ENCODE results near the gene RRN3. TPM values are rescaled to one million over a fixed set of nuclear protein-coding genes. Genes with fewer than 3 reads are reported as not detected.
"Not testable (repeated sequence)": the region's sequence is repeated elsewhere in the genome, so short reads cannot be mapped to it uniquely, and the experiment has no call there.

The RRN3 gene
- total RNA-seq, 4 donors from 2014 or later, result 20.0 to 30.1 (median 23.5) TPM

DNA sequence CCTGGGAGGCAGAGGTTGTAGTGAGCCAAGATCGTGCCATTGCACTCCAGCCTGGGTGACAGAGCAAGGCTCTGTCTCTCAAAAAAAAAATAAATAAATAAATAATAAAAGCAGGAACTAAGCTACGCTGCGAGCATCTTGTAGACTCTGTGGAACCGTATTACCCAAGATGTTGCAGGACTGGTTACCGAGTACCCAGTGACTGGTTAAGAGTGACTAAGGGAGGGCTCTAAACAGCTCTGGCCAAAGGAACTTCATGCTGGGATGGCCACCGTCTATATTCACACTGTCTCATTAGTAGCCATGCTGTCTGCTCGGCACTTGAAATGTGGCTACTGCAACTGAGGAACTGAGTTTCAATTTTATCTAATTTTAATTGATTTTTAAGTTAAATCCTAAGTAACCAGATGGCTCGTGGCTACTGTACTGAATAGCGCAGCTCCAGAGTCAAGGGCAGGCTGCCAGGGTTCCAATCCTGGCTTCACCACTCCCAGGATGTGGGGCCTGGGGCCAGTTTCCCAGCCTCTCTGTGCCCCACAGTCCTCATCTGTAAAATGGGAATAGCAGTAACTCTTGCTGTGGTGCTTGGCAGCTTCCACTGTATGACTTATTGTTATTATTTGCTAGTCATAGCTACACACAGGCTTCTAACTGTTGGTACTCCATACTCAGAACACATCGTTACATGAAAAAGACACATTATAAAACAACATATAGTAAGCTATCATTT, 41.2 kb downstream of the RRN3 start:
- no peak for DNase-seq (ENCODE audit: low spot score in 2 of 2)
- Histone ChIP-seq H3K9me3 (no peaks in the 10 kb centered on the region), H3K27ac (no peak overlapping the region), H3K27me3 (no peaks in the 10 kb centered on the region), H3K4me3 (no peak overlapping the region), H3K36me3 (no peaks in the 10 kb centered on the region), H3K4me1 (peaks cover 41% of the 10 kb centered on the region)
- WGBS, result 62% methylated on average over 10 of the region's 10 CpGs
- TF ChIP-seq, protein P1, sequence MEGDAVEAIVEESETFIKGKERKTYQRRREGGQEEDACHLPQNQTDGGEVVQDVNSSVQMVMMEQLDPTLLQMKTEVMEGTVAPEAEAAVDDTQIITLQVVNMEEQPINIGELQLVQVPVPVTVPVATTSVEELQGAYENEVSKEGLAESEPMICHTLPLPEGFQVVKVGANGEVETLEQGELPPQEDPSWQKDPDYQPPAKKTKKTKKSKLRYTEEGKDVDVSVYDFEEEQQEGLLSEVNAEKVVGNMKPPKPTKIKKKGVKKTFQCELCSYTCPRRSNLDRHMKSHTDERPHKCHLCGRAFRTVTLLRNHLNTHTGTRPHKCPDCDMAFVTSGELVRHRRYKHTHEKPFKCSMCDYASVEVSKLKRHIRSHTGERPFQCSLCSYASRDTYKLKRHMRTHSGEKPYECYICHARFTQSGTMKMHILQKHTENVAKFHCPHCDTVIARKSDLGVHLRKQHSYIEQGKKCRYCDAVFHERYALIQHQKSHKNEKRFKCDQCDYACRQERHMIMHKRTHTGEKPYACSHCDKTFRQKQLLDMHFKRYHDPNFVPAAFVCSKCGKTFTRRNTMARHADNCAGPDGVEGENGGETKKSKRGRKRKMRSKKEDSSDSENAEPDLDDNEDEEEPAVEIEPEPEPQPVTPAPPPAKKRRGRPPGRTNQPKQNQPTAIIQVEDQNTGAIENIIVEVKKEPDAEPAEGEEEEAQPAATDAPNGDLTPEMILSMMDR (IDR thresholded peaks at IDR 0.05), result no peak
- TF ChIP-seq POLR2AphosphoS5 (IDR thresholded peaks at IDR 0.05) (no peak), EP300 (IDR thresholded peaks at IDR 0.05) (no peak), POLR2A (IDR thresholded peaks at IDR 0.05) (no peak)

DNA sequence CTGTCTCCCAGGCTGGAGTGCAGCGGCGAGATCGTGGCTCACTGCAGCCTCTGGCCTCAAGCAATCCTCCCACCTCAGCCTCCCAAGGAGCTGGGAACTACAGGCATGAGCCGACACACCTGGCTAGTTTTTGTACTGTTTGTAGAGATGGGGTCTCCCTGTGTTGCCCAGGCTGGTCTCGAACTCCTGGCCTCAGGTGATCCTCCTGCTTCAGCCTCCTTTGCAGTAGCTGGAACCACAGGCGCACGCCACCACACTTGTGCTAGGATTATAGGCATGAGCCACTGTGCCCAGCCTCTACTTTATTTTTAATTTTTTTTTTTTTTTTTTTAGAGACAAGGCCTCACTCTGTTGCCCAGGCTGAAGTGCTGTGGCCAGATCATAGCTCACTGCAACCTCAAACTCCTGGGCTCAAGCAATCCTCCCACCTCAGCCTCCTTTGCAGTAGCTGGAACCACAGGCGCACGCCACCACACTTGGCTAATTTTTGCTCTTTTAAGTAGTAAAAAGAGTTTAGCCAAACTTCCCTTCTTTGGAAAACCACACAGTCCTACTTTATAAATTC, 42.6 kb downstream of the RRN3 start:
- no peak overlapping the region for H3K4me3 ChIP-seq
- TF ChIP-seq POLR2AphosphoS5 (IDR thresholded peaks at IDR 0.05) (no peak), POLR2A (IDR thresholded peaks at IDR 0.05) (no peak), EP300 (IDR thresholded peaks at IDR 0.05) (no peak)
- TF ChIP-seq, protein P1 (IDR thresholded peaks at IDR 0.05), result no peak
- DNase-seq (ENCODE audit: low spot score in 2 of 2), result no peak
- 94% methylated on average over 9 of the region's 9 CpGs for WGBS
- no peaks in the 10 kb centered on the region for H3K9me3 ChIP-seq
- peaks cover 33% of the 10 kb centered on the region for H3K4me1 ChIP-seq
- peaks cover 12% of the 10 kb centered on the region for H3K36me3 ChIP-seq
- no peaks in the 10 kb centered on the region for H3K27me3 ChIP-seq
- H3K27ac ChIP-seq, result no peak overlapping the region

DNA sequence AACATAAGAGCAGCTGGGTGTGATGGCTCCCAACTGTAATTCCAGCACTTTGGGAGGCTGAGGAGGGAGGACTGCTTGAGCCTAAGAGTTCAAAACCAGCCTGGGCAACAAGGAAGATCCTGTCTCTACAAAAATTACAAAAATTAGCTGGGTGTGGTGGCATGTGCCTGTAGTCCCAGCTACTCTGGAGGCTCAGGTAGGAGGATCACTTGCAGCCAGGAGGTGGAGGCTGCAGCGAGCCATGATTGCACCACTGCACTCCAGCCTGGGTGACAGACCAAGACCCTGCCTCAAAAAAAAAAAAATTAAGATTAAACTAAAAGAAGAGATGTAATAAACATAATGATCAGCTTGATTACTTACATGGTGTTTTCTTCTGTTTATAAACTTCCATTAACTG, 43.6 kb downstream of the RRN3 start:
- Histone ChIP-seq H3K4me1 (peaks cover 32% of the 10 kb centered on the region), H3K36me3 (peaks cover 21% of the 10 kb centered on the region)
- not testable (repeated sequence) for H3K9me3 ChIP-seq; H3K27me3 ChIP-seq; DNase-seq (ENCODE audit: low spot score in 2 of 2); H3K4me3 ChIP-seq; H3K27ac ChIP-seq
- WGBS, result 100% methylated on average over 1 of the region's 1 CpG

DNA sequence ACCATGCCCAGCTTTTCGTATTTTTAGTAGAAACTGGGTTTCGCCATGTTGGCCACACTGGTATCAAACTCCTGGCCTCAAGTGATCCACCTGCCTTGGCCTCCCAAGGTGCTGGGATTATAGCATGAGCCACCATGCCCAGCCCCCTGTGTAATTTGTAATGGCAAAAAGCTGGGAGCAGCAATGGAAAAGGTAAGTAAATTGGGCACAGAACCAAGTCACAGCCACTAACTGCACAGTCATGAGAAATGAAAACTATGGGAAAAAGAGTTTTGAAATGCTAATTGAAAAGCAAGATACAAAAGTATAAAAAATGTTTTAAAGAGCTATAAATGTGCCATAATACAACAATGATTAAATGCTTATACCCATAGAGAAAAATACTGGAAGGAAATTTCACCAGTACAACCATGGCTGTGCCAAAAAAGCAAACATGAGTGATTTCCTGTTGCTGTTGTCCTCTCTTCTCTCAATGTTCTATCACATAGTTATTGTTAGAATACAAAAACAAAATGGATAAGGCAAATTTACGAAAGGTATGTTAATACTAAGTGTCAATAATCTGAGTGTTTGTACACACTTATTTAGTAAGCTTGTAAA, 44.4 kb downstream of the RRN3 start:
- Histone ChIP-seq H3K4me1 (peaks cover 28% of the 10 kb centered on the region), H3K27me3 (no peaks in the 10 kb centered on the region), H3K4me3 (no peak overlapping the region), H3K9me3 (no peaks in the 10 kb centered on the region), H3K36me3 (peaks cover 21% of the 10 kb centered on the region), H3K27ac (no peak overlapping the region)
- DNase-seq (ENCODE audit: low spot score in 2 of 2), result no peak
- WGBS, result 87% methylated on average over 3 of the region's 3 CpGs
- TF ChIP-seq EP300 (IDR thresholded peaks at IDR 0.05) (no peak), POLR2AphosphoS5 (IDR thresholded peaks at IDR 0.05) (no peak), POLR2A (IDR thresholded peaks at IDR 0.05) (no peak)
- TF ChIP-seq, protein P1 (IDR thresholded peaks at IDR 0.05), result no peak

DNA sequence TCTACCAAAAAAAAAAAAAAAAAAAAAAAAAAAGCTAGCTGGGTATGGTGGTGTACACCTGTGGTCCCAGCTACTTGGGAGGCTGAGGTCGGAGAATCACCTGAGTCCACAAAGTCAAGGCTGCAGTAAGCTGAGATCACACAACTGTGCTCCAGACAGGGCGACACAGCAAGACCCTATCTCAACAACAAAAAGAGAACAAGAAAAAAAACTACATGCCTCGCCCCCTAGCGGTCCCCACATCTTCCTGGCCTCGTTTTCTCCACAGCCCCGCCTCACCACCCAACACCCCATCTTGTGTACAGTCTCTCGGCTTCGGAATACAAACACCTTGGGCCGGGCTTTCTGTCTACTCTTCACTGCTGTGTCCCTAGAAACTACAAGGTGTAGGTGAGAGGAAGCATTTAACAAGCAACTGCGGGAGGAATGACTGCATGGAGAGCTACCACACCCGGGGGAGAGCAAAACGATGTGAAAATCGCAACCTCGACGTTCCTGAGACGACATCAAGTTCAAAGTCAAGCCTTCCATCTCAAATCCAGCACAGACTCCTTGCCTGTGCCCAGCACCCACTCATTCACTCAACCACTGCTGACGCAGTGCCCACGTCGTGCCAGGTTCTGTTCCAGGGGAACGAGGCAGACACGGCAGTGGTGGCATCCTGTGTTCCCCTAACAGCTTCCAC, 47.2 kb downstream of the RRN3 start:
- TF ChIP-seq EP300 (IDR thresholded peaks at IDR 0.05) (no peak), POLR2AphosphoS5 (IDR thresholded peaks at IDR 0.05) (no peak), POLR2A (IDR thresholded peaks at IDR 0.05) (no peak)
- TF ChIP-seq, protein P1 (IDR thresholded peaks at IDR 0.05), result no peak
- Histone ChIP-seq H3K9me3 (no peaks in the 10 kb centered on the region), H3K4me3 (no peak overlapping the region), H3K27ac (no peak overlapping the region), H3K27me3 (no peaks in the 10 kb centered on the region), H3K4me1 (peaks cover 16% of the 10 kb centered on the region), H3K36me3 (peaks cover 35% of the 10 kb centered on the region)
- no peak for DNase-seq (ENCODE audit: low spot score in 2 of 2)
- WGBS, result 94% methylated on average over 21 of the region's 21 CpGs

DNA sequence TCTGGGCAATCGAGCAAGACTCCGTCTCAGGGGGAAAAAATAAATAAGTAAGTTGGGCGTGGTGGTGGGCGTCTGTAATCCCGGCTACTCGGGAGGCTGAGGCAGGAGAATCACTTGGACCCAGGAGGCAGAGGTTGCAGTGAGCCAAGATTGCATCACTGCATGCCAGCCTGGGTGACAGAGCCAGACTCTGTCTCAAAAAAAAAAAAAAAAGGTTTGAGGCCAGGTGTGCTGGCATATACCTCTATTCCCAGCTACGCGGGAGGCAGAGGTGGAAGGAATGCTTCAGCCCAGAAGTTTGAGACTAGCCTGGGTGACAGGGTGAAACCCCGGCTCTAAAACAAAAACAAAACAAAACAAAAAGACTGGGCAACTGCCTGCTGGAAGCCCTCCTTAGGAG, 48.8 kb downstream of the RRN3 start:
- H3K27ac ChIP-seq; H3K27me3 ChIP-seq; DNase-seq (ENCODE audit: low spot score in 2 of 2); H3K9me3 ChIP-seq; H3K4me3 ChIP-seq: not testable (repeated sequence)
- peaks cover 45% of the 10 kb centered on the region for H3K36me3 ChIP-seq
- H3K4me1 ChIP-seq, result peaks cover 24% of the 10 kb centered on the region
- 55% methylated on average over 9 of the region's 9 CpGs for WGBS
